Right ventricle myocardium superior (tissue), 1 donor: ENCODE measurements around the gene OCRL. TPM values are rescaled to one million over a fixed set of nuclear protein-coding genes. Genes with fewer than 3 reads are reported as not detected.

Experiments
- total RNA-seq: library from RNA; stranded (reverse); fragmentation: NEBNext Ultra II Directional; extraction: Animal tissue kit (Norgen Biotek cat#: 25700); gene quantifications from one replicate; pipeline ENCODE4 v1.2.1, GENCODE V29; 2021
- donor health status: DM: no; HTN: yes; CAD: no; lungs with severe emphysema.

Gene OCRL
- total RNA-seq, 1 donor from 2014 or later = 9.4 TPM

Other genes starting within 250 kb of the OCRL start
- gene SMARCA1, start 16.8 kb upstream of the OCRL start, total RNA-seq = 27.5 TPM
- gene APLN, start 114.7 kb downstream of the OCRL start, total RNA-seq = 15.4 TPM
- 0.73 TPM for gene XPNPEP2, start 198.7 kb downstream of the OCRL start, total RNA-seq
- gene SASH3, start 239.7 kb downstream of the OCRL start, total RNA-seq = 2.2 TPM